ENCODE data around the gene TNFAIP3.

TNFAIP3 gene

DNA sequence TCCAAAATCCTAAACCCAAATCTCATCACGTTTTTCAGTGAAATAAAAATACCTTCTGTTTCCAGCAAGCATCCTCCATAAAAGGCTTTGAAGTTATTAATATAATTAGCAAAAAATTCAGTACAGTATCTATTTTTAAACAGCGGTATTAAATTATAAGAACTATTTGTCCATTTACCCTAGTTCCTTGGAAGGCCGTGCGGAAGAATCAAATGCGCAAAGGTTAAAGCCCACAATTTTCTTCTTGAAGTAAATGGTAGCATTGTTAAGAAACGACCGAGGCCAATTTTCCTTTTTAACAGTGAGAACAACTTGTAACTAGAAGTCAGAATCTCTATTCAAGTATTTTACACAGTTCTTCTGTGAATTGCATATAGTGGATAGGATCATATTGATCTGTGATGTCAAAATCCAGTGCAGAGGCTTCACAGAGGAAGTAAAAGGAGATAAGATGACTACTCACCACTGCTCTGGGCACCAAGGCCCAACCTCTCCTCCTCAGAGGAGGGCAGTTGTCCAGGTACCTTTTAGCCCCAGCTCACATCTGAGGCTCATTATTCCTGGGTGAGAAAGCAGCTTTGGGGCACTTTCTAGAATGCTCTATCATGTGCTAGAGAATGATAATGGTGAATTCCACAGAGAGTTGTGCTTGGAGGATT is 36.3 kb downstream of the TNFAIP3 start:
- no peak for DNase-seq (ENCODE audit: low spot score)

GRCh38 chr6:137903933-137904821 is 37.1 kb downstream of the TNFAIP3 start:
- DNase-seq (ENCODE audit: low spot score), result no peak

- no peak for DNase-seq (ENCODE audit: low spot score)
These were observed 38.0 kb downstream of the TNFAIP3 start for GRCh38 chr6:137904822-137905617.

DNA sequence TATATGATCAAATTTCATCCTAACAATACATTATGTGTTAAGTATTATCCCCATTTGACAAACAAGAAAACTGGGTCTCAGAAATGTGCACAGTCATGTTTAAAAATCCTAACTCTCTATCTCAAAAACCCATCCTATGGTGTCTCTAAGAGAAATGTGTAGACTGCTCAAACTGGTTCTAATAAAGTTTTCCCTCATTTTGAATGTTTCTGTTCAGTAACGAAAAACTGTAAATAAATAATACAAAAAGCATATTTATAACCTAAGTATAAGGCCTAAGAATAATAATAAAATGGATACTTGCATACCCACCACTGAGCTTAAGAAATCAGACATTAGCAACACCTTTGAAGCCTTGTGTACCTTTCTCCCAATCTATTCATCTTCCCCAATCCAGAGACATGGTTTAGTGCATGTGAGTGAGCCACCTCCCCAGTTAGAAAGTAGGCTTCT is 39.0 kb downstream of the TNFAIP3 start:
- no peak for DNase-seq (ENCODE audit: low spot score)

DNA sequence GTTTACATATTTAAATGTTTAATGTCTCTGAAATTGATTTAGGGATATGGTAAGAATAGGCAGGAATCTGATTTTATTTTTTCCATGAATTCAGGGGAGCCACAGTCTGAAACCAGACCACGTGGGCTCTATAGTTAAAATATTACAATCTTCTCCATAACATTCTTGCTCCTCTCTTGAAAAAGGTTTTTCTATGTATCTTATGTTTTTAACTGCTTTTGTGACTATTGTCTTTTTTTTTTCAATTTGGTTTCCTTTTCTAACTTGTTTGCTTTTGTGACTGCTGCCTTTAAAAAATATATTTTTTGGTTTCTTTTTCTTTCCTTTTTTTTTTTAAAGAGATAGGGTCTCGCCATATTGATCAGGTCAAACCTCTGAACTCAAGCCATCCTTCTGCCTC is 40.1 kb downstream of the TNFAIP3 start:
- DNase-seq (ENCODE audit: low spot score), result no peak

- no peak for DNase-seq (ENCODE audit: low spot score)
These were observed 42.5 kb downstream of the TNFAIP3 start for GRCh38 chr6:137909533-137909932.

GRCh38 chr6:137910424-137910834 is 43.4 kb downstream of the TNFAIP3 start:
- no peak for DNase-seq (ENCODE audit: low spot score)

DNA sequence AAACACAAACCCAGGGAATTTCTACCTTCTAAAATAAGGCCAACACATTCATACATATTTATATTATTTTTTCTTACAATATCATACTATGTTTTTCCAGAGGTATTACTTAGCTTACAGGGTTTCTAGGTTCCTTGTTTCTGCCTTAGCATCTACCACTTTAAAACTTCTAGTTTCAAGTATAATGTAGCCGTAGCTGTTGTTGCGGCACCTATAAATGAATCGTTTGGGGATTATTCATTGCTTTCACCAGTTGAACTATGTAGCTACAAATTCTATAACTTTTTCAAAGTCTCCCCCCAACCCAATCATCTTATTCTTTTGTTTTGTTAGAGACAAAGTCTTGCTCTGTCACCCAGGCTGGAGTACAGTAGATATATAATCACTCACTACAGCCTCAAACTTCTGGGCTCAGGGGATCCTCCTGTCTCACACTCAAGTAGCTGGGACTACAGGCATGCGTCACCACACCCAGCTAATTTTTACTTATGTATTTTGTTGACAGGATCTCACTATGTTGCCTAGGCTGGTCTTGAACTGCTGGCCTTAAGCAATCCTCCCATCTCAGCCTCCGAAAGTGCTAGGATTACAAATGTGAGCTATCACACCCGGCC is 43.9 kb downstream of the TNFAIP3 start:
- no peak for DNase-seq (ENCODE audit: low spot score)

DNA sequence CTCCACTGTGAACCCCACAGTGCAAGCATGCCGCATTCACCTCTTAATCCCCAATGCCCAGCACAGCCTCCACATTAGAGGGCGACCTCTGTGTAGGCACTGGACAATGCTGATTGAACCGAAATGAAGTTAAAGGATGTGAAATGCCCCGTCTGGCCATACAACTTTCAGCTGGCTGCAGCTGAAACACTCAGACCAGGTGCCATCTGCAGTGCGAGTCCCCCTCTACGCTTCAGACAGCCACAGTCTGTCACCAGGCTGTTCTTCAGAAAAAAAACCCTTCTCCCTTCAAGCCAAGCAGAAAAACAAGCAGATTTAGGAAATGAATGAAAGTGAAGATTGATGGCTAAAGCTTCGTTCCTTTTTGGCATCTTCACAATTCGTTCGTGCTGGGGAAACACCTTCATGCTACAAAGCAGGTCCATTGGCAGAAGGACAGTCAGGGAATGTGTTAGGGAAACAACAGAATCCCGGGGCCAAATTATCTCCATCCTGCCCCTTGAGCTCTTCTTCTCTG is 44.7 kb downstream of the TNFAIP3 start:
- DNase-seq (ENCODE audit: low spot score), result no peak

DNA sequence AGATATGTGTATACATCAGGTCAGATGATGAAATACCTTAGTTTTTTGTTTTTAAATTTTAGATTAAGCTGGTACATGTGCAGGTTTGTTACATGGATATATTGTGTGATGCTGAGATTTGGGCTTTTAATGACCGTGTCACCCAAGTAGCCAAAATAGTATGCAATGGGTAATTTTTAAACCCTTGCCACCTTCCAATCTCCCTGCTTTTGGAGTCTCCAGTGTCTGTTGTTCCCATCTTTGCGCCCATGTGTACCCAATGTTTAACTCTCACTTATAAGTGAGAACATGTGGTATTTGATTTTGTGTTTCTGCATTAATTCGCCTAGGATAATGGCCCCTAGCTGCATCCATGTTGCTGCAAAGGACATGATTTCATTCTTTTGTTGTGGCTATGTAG is 45.8 kb downstream of the TNFAIP3 start:
- DNase-seq (ENCODE audit: low spot score), result no peak

- no peak for DNase-seq (ENCODE audit: low spot score)
These were observed 46.4 kb downstream of the TNFAIP3 start for GRCh38 chr6:137913434-137913833.

- DNase-seq (ENCODE audit: low spot score), result no peak
These were observed 47.0 kb downstream of the TNFAIP3 start for GRCh38 chr6:137913996-137914529.

DNA sequence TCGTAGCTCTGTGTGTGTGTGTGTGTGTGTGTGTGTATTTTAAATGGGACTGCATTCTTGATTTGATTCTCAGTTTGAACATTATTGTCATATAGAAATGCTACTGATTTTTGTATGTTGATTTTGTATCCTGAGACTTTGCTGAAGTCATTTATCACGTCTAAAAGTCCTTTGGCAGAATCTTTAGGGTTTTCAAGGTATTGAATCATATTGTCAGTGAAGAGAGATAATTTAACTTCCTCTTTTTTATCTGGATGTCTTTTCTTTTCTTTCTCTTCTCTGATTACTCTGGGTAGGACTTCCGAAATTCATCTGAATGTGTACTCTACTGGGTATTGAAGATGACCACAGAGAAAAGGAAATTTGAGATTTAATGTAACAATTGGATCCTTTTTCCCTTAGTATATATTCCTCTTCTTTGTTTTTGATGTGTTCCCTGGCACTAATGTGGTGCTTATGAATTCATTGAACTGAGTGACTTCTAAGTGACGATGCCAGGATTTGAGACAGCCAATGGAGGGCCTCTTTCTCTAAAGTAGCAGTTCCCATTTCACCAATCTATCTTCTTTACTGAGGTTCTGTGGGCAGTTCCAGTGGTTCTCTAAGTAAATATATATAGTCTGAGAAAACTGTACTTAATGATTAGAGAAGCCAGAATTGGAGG is 47.6 kb downstream of the TNFAIP3 start:
- no peak for DNase-seq (ENCODE audit: low spot score)

DNA sequence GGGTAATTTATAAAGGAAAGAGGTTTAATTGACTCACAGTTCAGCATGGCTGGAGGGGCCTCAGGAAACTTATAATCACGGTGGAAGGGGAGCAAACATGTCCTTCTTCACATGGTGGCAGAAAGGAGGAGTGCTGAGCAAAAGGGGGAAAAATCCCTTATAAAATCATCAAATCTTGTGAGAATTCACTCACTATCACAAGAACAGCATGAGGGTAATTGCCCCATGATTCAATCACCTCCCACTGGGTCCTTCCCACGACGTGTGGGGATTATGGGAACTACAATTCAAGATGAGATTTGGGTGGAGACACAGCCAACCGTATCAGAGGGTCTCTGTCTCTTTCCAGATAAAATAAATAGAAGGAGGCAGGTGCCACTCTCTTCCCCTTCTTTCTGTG is 48.7 kb downstream of the TNFAIP3 start:
- DNase-seq (ENCODE audit: low spot score), result no peak

DNA sequence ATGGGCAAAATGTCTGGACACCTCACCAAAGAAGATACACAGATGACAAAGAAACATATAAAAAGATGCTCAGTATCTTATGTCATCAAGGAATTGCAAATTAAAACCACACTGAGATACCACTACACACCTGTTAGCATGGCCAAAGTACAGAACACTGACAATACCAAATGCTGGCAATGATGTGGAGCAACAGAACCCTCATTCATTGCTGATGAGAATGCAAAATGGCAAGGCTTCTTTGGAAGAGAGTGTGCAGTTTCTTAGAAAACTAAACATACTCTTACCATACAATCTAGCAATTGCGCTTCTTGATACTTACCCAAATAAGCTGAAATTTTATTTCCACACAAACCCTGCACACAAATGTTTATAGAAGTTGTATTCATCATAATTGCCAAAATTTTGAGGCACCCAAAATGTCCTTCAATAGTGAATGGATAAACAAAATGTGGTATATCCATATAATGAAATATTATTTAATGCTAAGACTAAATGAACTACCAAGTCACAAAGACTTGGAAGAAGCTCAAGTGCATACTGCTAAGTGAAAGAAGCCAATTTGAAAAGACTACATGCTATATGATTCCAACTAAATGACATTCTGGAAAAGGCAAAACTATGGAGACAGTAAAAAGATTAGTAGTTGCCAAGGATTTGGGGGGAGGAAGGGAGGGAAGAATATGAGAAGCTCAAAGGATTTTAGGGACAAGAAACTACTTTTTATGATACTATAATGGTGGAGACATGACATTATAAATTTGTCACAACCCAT is 50.7 kb downstream of the TNFAIP3 start:
- DNase-seq (ENCODE audit: low spot score), result no peak

DNA sequence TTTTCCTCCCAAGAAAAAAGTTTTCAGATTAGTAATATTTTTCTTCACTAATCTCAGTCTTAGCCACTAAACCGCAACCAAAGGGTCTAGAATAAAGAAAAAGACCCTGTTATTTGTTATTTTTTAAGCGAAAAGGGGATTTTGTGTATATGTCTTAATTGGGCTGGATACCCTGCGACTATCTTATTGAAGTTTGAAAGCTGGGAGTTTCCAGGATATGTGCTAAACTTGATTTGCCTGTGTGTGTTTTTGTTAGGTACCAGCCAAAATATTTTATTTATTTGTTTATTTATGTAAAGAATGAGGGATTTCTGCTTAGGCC is 52.4 kb downstream of the TNFAIP3 start:
- no peak for DNase-seq (ENCODE audit: low spot score)

GRCh38 chr6:137919837-137920730 is 53.0 kb downstream of the TNFAIP3 start:
- no peak for DNase-seq (ENCODE audit: low spot score)

DNA sequence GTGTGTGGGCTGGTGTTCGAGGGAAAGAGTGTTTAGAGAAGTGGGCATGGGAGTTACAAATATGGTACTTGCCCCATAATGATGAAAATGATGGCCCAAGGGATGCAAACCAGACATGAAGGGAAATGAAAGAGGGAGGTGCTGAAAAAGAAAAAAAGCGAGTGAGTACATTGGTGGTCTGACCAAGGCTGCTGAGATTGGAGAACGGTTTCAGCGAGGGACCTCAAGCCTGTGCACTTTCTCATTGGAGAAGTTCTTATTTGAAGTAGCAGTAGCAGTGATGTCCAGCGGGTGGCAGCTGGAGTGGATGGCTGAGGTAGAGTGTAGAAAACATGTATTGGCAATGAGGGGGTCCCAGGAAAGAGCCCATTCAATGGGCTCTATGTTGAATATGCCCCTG is 54.8 kb downstream of the TNFAIP3 start:
- DNase-seq (ENCODE audit: low spot score), result no peak

DNA sequence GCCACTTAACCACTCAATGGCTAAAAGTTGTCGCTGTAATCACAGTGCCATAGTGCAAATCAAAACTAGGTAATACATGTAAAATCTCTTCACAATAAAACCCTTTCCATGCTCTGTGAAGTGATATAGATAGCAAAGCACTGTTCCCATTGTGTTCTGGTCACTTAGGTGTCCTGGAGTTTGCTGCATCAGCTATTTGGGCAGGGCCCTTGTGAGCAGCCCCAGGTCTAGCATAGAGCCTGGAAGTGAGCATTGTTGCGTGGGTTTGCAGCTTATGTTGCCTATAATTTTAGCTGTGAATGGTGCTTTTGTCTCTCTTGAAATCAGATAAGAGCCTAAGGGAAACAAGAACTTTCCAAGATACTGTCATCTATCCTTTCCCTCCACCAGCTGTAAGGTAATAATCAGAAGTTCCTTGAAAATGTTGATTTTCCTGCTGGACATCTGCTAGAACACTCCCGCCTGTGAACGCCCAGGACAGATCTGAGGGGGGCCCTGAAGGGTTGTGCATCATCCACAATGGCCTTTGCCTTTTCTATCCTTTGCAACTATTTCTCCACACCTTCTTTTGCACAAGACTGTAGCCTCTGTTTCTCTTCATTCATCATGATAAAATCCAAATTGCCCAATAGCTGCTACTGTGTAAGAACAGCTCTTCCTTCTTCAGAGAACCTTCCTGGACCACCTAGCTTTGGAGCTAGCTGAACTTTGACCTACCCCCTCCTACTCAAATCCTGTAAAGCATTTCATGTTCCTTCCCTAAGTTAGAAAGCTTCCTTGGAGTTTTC is 57.0 kb downstream of the TNFAIP3 start:
- DNase-seq (ENCODE audit: low spot score), result no peak
